ENCODE measurements around the gene TNKS1BP1. TPM values are rescaled to one million over a fixed set of nuclear protein-coding genes. Genes with fewer than 3 reads are reported as not detected.

The TNKS1BP1 gene
- polyA plus RNA-seq, 1 of the 3 experiments (the other 2 are of a cell fraction): 43.3 TPM

GRCh38 chr11:57302489-57302888, 22.3 kb downstream of the TNKS1BP1 start:
- Histone ChIP-seq H3K79me2 (ENCODE audit: insufficient read depth) (peaks cover 37% of the 10 kb centered on the region), H3K9ac (no peak overlapping the region), H3K4me3 (ENCODE audit: low read depth in 2 of 2, low read length in 1 of 2) (no peak overlapping the region), H4K20me1 (ENCODE audit: insufficient read depth) (peaks cover 33% of the 10 kb centered on the region), H3K36me3 (replicated peaks in 1 of 2; ENCODE audit: control insufficient read depth in 1 of 2, insufficient read depth in 2 of 2, low read length in 1 of 2) (peaks cover 45 to 55% of the 10 kb centered on the region in 2 experiments), H3K27me3 (ENCODE audit: insufficient read depth) (no peaks in the 10 kb centered on the region), H3K9me3 (no peaks in the 10 kb centered on the region), H3K4me1 (ENCODE audit: control insufficient read depth in 1 of 2, insufficient read depth in 2 of 2, low read depth in 1 of 2, low read length in 1 of 2) (peaks cover 0 to 8% of the 10 kb centered on the region in 2 experiments; a peak in 2 of 4 replicates), H3K4me2 (no peak overlapping the region), H3F3A (replicated peaks; ENCODE audit: insufficient read depth) (no peaks in the 10 kb centered on the region), H2AFZ (ENCODE audit: low read depth) (no peak overlapping the region), H3K27ac (ENCODE audit: low read depth in 2 of 2, low read length in 1 of 2) (no peak overlapping the region), H3K9me2 (no peaks in the 10 kb centered on the region)
- CTCF ChIA-PET: no interaction called here
- POLR2A ChIA-PET: no interaction called here
- no peak for TF ChIP-seq USF1 (IDR thresholded peaks at IDR 0.05; ENCODE audit: borderline replicate concordance, low read depth)
- DNase-seq: no peak
- 95% methylated on average over 7 of the region's 15 CpGs for WGBS (ENCODE audit: low lambda C conversion rate)

- POLR2A ChIA-PET: no interaction called here
- peaks cover 31% of the 10 kb centered on the region for H3K79me2 ChIP-seq (ENCODE audit: insufficient read depth)
- H3K9me2 ChIP-seq: no peaks in the 10 kb centered on the region
- H4K20me1 ChIP-seq (ENCODE audit: insufficient read depth): peaks cover 27% of the 10 kb centered on the region
- H3F3A ChIP-seq (replicated peaks; ENCODE audit: insufficient read depth): peaks cover 3% of the 10 kb centered on the region
- H3K27ac ChIP-seq (ENCODE audit: low read depth in 2 of 2, low read length in 1 of 2): no peak overlapping the region
- H3K36me3 ChIP-seq (replicated peaks in 1 of 2; ENCODE audit: control insufficient read depth in 1 of 2, insufficient read depth in 2 of 2, low read length in 1 of 2): peaks cover 45 to 54% of the 10 kb centered on the region in 2 experiments
- no peak for TF ChIP-seq RCOR1 (IDR thresholded peaks at IDR 0.05; ENCODE audit: low read length)
- TF ChIP-seq ZBTB33 (IDR thresholded peaks at IDR 0.05; ENCODE audit: borderline replicate concordance, low read depth): no peak
- TF ChIP-seq SMC3 (IDR thresholded peaks at IDR 0.05; ENCODE audit: low read depth, low read length): no peak
- no peak for TF ChIP-seq NRF1 (IDR thresholded peaks at IDR 0.05; ENCODE audit: low read depth, low read length)
- TF ChIP-seq CHD2 (IDR thresholded peaks at IDR 0.05; ENCODE audit: low read length, partially characterized antibody): no peak
- TF ChIP-seq POLR2AphosphoS5 (IDR thresholded peaks at IDR 0.05; ENCODE audit: low read depth, low read length): no peak
- TF ChIP-seq MXI1 (IDR thresholded peaks at IDR 0.05; ENCODE audit: low read depth, low read length): no peak
- no peak for TF ChIP-seq USF2 (IDR thresholded peaks at IDR 0.05; ENCODE audit: borderline replicate concordance, low read depth, low read length)
- TF ChIP-seq NFIC (IDR thresholded peaks at IDR 0.05; ENCODE audit: borderline replicate concordance): no peak
- H3K9ac ChIP-seq: no peak overlapping the region
- no peaks in the 10 kb centered on the region for H3K9me3 ChIP-seq
- H3K4me2 ChIP-seq: no peak overlapping the region
- CTCF ChIA-PET: no interaction called here
- peaks cover 0 to 8% of the 10 kb centered on the region in 2 experiments; a peak in 2 of 4 replicates for H3K4me1 ChIP-seq (ENCODE audit: control insufficient read depth in 1 of 2, insufficient read depth in 2 of 2, low read depth in 1 of 2, low read length in 1 of 2)
- over 99% methylated on average over 20 of the region's 27 CpGs for WGBS (ENCODE audit: low lambda C conversion rate)
- H3K4me3 ChIP-seq (ENCODE audit: low read depth in 2 of 2, low read length in 1 of 2): no peak overlapping the region
- H3K27me3 ChIP-seq (ENCODE audit: insufficient read depth): no peaks in the 10 kb centered on the region
- no peak overlapping the region for H2AFZ ChIP-seq (ENCODE audit: low read depth)
- peak; percentile 9 for DNase-seq
These were observed 22.9 kb downstream of the TNKS1BP1 start for GRCh38 chr11:57301711-57302423.
